Mesothelial cell of epicardium (in vitro differentiated cells): ENCODE results near the gene MEGF11. TPM values are rescaled to one million over a fixed set of nuclear protein-coding genes. Genes with fewer than 3 reads are reported as not detected.

Source experiments
- DNase-seq, 2 experiments: peaks; one replicate each; pipeline ENCODE4 v3.0.0; 2021; ENCODE audit warnings: low spot score in 2 of 2; ENCODE audit not compliant: unreplicated experiment in 2 of 2
- H3K27ac Mint-ChIP-seq: 2 replicates; pipeline ENCODE4 v1.8.0; 2021; ENCODE audit warnings: mixed read lengths
- H3K27me3 Mint-ChIP-seq: 2 replicates; pipeline ENCODE4 v1.8.0; 2021; ENCODE audit warnings: low read depth, mixed read lengths
- H3K36me3 Mint-ChIP-seq: 2 replicates; pipeline ENCODE4 v1.8.0; 2021; ENCODE audit warnings: mixed read lengths
- H3K4me1 Mint-ChIP-seq: 2 replicates; pipeline ENCODE4 v1.8.0; 2021; ENCODE audit warnings: mixed read lengths
- H3K4me3 Mint-ChIP-seq: 2 replicates; pipeline ENCODE4 v1.8.0; 2021; ENCODE audit warnings: mild to moderate bottlenecking, moderate library complexity, mixed read lengths
- H3K9me3 Mint-ChIP-seq: 2 replicates; pipeline ENCODE4 v1.8.0; 2021; ENCODE audit warnings: mixed read lengths
- total RNA-seq: library from RNA; stranded (reverse); gene quantifications from 3 replicates; pipeline ENCODE4 v1.2.1, GENCODE V29; 2021
- TF ChIP-seq, protein P1 (sequence below): fragments of 200-600 bp; sonication (generic); IDR thresholded peaks from one replicate; pipeline ENCODE4 v1.5.0; 2021; ENCODE audit warnings: antibody characterized with exemption; ENCODE audit not compliant: unreplicated experiment

MEGF11 gene
- total RNA-seq, 1 donor from 2014 or later, result 3.7 TPM

DNA sequence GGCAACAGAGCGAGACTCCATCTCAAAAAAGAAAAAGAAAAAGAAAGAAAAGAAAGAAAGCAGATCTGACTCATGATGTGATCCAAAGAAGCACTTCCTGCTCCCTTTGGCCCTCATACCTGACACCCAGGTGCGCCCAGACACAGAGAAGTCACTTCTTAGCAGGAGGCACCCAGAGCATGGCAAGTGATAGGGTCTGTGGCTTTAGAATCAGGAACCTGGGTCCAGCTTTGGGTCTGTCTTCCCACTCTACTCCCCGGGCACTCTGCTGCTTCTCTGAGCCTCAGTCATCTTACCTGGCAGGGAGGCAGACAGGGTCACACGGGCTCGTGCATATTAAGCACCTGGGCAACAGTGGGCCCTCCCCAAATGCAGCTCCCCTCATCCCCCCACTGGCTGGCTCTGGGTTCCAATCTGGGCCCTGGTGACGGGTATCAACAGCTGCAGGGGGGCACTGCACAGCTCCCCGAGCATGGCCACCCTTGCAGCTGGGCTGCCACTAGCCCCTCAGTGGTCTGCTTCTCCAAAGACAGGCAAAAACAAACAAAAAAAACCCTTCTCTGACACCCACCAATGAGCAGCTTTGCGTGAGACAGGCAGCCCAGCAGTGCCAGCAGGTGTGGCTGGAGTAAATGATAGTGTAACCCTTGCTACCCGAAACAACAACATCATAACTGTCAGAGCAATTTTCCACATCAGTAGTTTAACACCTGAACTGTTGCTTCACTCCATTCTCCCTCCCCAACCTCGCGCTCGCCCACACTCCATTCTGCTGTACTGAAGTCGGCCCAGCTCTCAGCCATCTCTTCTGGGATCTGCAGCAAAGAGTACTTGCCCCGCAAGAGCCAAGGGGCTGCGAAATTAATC lies 99.8 kb downstream of the MEGF11 start:
- no peak for DNase-seq
- Mint-ChIP-seq H3K27me3 (peaks cover 89% of the 10 kb centered on the region), H3K9me3 (no peaks in the 10 kb centered on the region), H3K27ac (no peak overlapping the region), H3K4me3 (no peak overlapping the region), H3K36me3 (no peaks in the 10 kb centered on the region), H3K4me1 (no peaks in the 10 kb centered on the region)
- TF ChIP-seq, protein P1, sequence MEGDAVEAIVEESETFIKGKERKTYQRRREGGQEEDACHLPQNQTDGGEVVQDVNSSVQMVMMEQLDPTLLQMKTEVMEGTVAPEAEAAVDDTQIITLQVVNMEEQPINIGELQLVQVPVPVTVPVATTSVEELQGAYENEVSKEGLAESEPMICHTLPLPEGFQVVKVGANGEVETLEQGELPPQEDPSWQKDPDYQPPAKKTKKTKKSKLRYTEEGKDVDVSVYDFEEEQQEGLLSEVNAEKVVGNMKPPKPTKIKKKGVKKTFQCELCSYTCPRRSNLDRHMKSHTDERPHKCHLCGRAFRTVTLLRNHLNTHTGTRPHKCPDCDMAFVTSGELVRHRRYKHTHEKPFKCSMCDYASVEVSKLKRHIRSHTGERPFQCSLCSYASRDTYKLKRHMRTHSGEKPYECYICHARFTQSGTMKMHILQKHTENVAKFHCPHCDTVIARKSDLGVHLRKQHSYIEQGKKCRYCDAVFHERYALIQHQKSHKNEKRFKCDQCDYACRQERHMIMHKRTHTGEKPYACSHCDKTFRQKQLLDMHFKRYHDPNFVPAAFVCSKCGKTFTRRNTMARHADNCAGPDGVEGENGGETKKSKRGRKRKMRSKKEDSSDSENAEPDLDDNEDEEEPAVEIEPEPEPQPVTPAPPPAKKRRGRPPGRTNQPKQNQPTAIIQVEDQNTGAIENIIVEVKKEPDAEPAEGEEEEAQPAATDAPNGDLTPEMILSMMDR, result no peak

DNA sequence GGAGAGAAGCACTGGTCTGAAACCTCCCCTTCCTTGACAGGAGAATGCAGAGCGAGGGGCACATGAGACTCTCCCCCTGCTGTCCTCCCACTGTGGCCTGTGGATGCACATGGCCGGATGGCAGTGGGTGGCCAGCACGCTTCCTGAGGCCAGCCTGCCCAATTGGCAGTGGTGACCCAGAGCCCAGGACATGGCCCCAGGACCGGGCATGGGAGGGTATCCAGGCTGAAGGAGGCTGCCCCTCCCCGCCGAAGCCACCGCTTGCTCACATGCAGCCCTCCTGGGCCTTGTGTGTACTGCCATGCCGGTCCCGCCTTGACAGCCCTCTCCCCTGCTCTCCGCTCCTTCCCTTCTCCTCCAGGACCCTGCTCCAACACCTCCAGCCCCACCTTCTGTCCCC lies 100.9 kb downstream of the MEGF11 start:
- no peak overlapping the region for H3K27ac Mint-ChIP-seq
- H3K36me3 Mint-ChIP-seq, result no peaks in the 10 kb centered on the region
- H3K4me1 Mint-ChIP-seq, result no peaks in the 10 kb centered on the region
- TF ChIP-seq, protein P1, result no peak
- DNase-seq, result no peak
- no peaks in the 10 kb centered on the region for H3K9me3 Mint-ChIP-seq
- H3K27me3 Mint-ChIP-seq, result peaks cover 90% of the 10 kb centered on the region
- no peak overlapping the region for H3K4me3 Mint-ChIP-seq

DNA sequence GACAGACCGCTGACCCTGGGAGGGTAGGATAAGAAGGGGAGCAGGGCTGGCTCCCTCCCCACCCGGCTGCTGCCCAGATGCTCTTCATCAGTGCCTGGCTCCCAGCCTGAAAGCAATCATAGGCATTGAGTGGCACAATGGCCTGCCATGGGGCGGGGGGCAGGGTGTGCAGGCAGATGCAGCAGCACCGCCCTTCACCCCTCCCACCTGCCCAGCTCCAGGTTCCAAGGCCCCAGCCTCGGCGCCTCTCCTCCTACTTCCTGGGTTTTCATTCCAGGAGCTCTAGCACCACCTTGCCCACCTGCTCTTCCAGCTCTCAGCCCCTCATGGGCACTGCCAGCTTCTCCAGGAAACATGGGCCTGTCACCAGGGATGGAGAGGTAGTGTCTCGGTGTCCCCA lies 101.7 kb downstream of the MEGF11 start:
- Mint-ChIP-seq H3K27ac (no peak overlapping the region), H3K4me3 (no peak overlapping the region), H3K36me3 (no peaks in the 10 kb centered on the region), H3K27me3 (peaks cover 89% of the 10 kb centered on the region), H3K9me3 (no peaks in the 10 kb centered on the region), H3K4me1 (no peaks in the 10 kb centered on the region)
- TF ChIP-seq, protein P1, result no peak
- DNase-seq, result no peak

DNA sequence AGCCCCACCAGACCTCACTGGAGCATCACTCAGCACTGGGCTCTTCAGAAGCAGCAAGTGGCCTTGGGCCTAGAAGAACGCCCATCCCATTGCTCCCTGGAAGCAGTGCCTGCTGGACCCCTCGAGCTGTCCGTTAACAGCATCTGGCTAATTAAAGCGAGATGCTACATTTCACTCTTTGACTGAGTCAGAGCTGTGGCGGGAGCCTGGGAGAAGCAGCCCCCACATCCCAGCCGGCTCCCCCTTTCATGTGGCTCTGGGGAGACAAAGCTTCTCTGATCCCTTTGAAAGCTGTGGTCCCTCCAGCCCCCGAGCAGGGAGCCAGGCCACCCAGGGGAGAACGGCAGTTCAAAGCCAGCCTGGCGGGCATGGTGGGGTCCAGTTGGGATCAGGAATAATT lies 103.7 kb downstream of the MEGF11 start:
- Mint-ChIP-seq H3K9me3 (no peaks in the 10 kb centered on the region), H3K27me3 (peaks cover 87% of the 10 kb centered on the region), H3K36me3 (no peaks in the 10 kb centered on the region)

DNA sequence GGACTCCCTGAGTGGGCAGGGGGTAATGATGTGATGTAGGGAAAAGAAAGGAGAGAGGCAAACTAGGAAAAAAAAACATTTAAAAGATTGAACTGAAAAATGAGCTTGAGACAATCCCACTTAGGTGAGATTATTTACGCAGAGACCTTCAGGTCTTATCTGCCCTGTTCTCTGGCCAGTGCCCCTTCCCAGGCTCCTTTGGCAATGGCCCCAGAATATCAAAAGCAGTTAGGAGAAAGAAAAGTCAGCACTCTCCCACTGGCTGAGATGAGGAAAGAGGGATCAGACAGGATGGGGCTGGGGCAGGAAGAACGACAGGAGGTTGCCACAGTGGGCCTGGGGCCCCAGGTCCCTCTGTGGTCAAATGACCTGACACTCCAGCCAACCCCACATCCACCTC lies 105.4 kb downstream of the MEGF11 start:
- Mint-ChIP-seq H3K27me3 (peaks cover 82% of the 10 kb centered on the region), H3K4me3 (no peak overlapping the region), H3K36me3 (no peaks in the 10 kb centered on the region)

More for the DNA sequence above, 103.7 kb downstream of the MEGF11 start:
- Mint-ChIP-seq H3K4me3 (no peak overlapping the region), H3K4me1 (no peaks in the 10 kb centered on the region), H3K27ac (no peak overlapping the region)
- TF ChIP-seq, protein P1, result no peak
- DNase-seq, result no peak

More for the DNA sequence above, 105.4 kb downstream of the MEGF11 start:
- Mint-ChIP-seq H3K9me3 (no peaks in the 10 kb centered on the region), H3K4me1 (no peaks in the 10 kb centered on the region), H3K27ac (no peak overlapping the region)
- TF ChIP-seq, protein P1, result no peak
- no peak for DNase-seq
